BJ (cell line): Measurements from ENCODE around the gene TAF9B. TPM values are rescaled to one million over a fixed set of nuclear protein-coding genes. Genes with fewer than 3 reads are reported as not detected.
"Not testable (repeated sequence)": the region's sequence is repeated elsewhere in the genome, so short reads cannot be mapped to it uniquely, and the experiment has no call there.

Source experiments
- CTCF ChIA-PET: fragments of 350-600 bp; formaldehyde crosslinking; extraction: SDS; loops from one replicate; lab custom pipeline; 2021; ENCODE audit warnings: antibody characterized with exemption, inconsistent platforms; lab: Yijun Ruan, JAX
- POLR2A ChIA-PET: fragments of 300-600 bp; sonication (Branson Sonifier 250); formaldehyde crosslinking; extraction: SDS; loops from one replicate; lab custom pipeline; 2021; ENCODE audit warnings: antibody characterized with exemption; lab: Charles Lee
- DNase-seq: peaks from one replicate; pipeline ENCODE4 v3.0.0-alpha.2; 2011; ENCODE audit warnings: low read depth
- H3K27me3 ChIP-seq: 2 replicates; pipeline ENCODE4 v1.6.0; 2011; ENCODE audit warnings: low read length; ENCODE audit not compliant: control insufficient read depth, insufficient read depth
- H3K36me3 ChIP-seq: 2 replicates; pipeline ENCODE4 v1.5.1; 2011; ENCODE audit warnings: low read length; ENCODE audit not compliant: control insufficient read depth, insufficient read depth
- H3K4me3 ChIP-seq: 2 replicates; pipeline ENCODE4 v1.5.1; 2011; ENCODE audit warnings: low read depth, mild to moderate bottlenecking, control low read depth, low read length
- CTCF ChIP-seq: IDR thresholded peaks from 2 replicates; pipeline ENCODE4 v1.5.1; 2011; ENCODE audit warnings: low read depth, mild to moderate bottlenecking, control low read depth, inconsistent platforms, low read length, moderate library complexity; ENCODE audit not compliant: insufficient read depth
- polyA plus RNA-seq: library from polyadenylated mRNA; depleted of rRNA; stranded (reverse); fragments of >200 nt; gene quantifications from 2 replicates; pipeline ENCODE4 v1.2.3, GENCODE V29; 2011

TAF9B gene
- polyA plus RNA-seq, 1 experiment, result 11.9 TPM

- DNase-seq, CTCF ChIA-PET, H3K36me3 ChIP-seq, H3K27me3 ChIP-seq, H3K4me3 ChIP-seq, POLR2A ChIA-PET: not testable (repeated sequence)
These were observed 17.9 kb upstream of the TAF9B start for GRCh38 chrX:78157373-78157772.

GRCh38 chrX:78147002-78147540, 7.6 kb upstream of the TAF9B start:
- H3K36me3 ChIP-seq, DNase-seq, CTCF ChIA-PET, H3K4me3 ChIP-seq, H3K27me3 ChIP-seq, POLR2A ChIA-PET: not testable (repeated sequence)

GRCh38 chrX:78140206-78140605, 756 bp upstream of the TAF9B start:
- Histone ChIP-seq H3K36me3 (no peaks in the 10 kb centered on the region), H3K4me3 (no peak overlapping the region), H3K27me3 (no peaks in the 10 kb centered on the region)
- CTCF ChIA-PET, result no interaction called here
- no peak for DNase-seq
- no peak for TF ChIP-seq CTCF
- POLR2A ChIA-PET, result interaction anchor here (0.6 kb wide), 1 partner anchor 26 kb away, joined by 3 read pairs; no protein-coding TSS in a partner anchor

- POLR2A ChIA-PET, result no interaction called here
These were observed 6.1 kb downstream of the TAF9B start for GRCh38 chrX:78133238-78133960.

GRCh38 chrX:78131117-78131516, 8.3 kb downstream of the TAF9B start:
- no peak for DNase-seq
- ChIA-PET CTCF (no interaction called here), POLR2A (no interaction called here)
- no peak for TF ChIP-seq CTCF
- H3K4me3 ChIP-seq, result no peak overlapping the region
- H3K27me3 ChIP-seq, result no peaks in the 10 kb centered on the region
- H3K36me3 ChIP-seq, result no peaks in the 10 kb centered on the region; the same call in 1 of the 2 replicates

More at GRCh38 chrX:78133238-78133960, 6.1 kb downstream of the TAF9B start:
- no peak for DNase-seq
- CTCF ChIA-PET, result no interaction called here
- H3K4me3 ChIP-seq, result no peak overlapping the region
- no peak for TF ChIP-seq CTCF
- H3K27me3 ChIP-seq, result no peaks in the 10 kb centered on the region
- no peaks in the 10 kb centered on the region for H3K36me3 ChIP-seq

- no peak for TF ChIP-seq CTCF
- CTCF ChIA-PET, result no interaction called here
- H3K36me3 ChIP-seq, result peaks cover 1% of the 10 kb centered on the region
- POLR2A ChIA-PET, result no interaction called here
- no peak for DNase-seq
- H3K27me3 ChIP-seq, result no peaks in the 10 kb centered on the region
- H3K4me3 ChIP-seq, result no peak overlapping the region
These were observed 9.1 kb downstream of the TAF9B start for GRCh38 chrX:78130396-78130795.
